ENCODE results near the gene IL23R. TPM values are rescaled to one million over a fixed set of nuclear protein-coding genes. Genes with fewer than 3 reads are reported as not detected.

IL23R gene
- total RNA-seq, 1 experiment from 2014 or later, result not detected

- H2BK5ac ChIP-seq (ENCODE audit: insufficient read length, low read length), result no peak overlapping the region
- no peak overlapping the region for H3K4me2 ChIP-seq (ENCODE audit: insufficient read depth, insufficient read length, low read length)
- H4K91ac ChIP-seq (ENCODE audit: insufficient read length, low read depth, low read length), result no peak overlapping the region
- no peak overlapping the region for H2AFZ ChIP-seq (ENCODE audit: low read length)
- H2BK15ac ChIP-seq (ENCODE audit: low read depth, low read length), result no peak overlapping the region
- Mint-ChIP-seq H3K27me3 (ENCODE audit: low read depth) (no peaks in the 10 kb centered on the region), H3K27ac (no peak overlapping the region), H3K4me1 (no peaks in the 10 kb centered on the region), H3K9me3 (peaks cover 0 to 5% of the 10 kb centered on the region in 2 experiments; a peak in 2 of 5 replicates), H3K4me3 (no peak overlapping the region), H3K36me3 (ENCODE audit: insufficient read depth in 1 of 3, low read depth in 3 of 3) (peaks cover 0 to 4% (median 0%) of the 10 kb centered on the region in 3 experiments; a peak in 1 of 7 replicates)
- H4K5ac ChIP-seq (ENCODE audit: insufficient read length, low read depth, low read length), result no peak overlapping the region
- H3K4ac ChIP-seq (ENCODE audit: low read depth, low read length), result no peak overlapping the region
- H3K27ac ChIP-seq (ENCODE audit: insufficient read length, low read depth, low read length), result no peak overlapping the region
- no peaks in the 10 kb centered on the region for H4K20me1 ChIP-seq (ENCODE audit: control insufficient read depth, insufficient read depth, insufficient read length)
- no peaks in the 10 kb centered on the region for H3K4me1 ChIP-seq (ENCODE audit: insufficient read depth, low read length)
- H3K9ac ChIP-seq (ENCODE audit: extremely low read depth, insufficient read length, low read length), result no peak overlapping the region
- no peaks in the 10 kb centered on the region for H3K27me3 ChIP-seq (ENCODE audit: insufficient read depth, low read length)
- H3K79me2 ChIP-seq (ENCODE audit: insufficient read depth, low read length), result no peaks in the 10 kb centered on the region
- H3K14ac ChIP-seq (ENCODE audit: insufficient read depth, low read length), result no peak overlapping the region
- no peak overlapping the region for H2BK120ac ChIP-seq (ENCODE audit: low read depth, low read length, poor library complexity, severe bottlenecking)
- H3K23ac ChIP-seq (ENCODE audit: insufficient read length, low read depth, low read length), result no peak overlapping the region
- DNase-seq, result no peak
- H2BK12ac ChIP-seq (ENCODE audit: insufficient read length, low read depth, low read length), result no peak overlapping the region
- no peak overlapping the region for H2AK5ac ChIP-seq (ENCODE audit: insufficient read length, low read length)
- no peak overlapping the region for H3K18ac ChIP-seq (ENCODE audit: insufficient read length, low read depth, low read length)
- H3K79me1 ChIP-seq (ENCODE audit: insufficient read depth, low read depth, low read length, poor library complexity, severe bottlenecking), result no peaks in the 10 kb centered on the region
- H3T11ph ChIP-seq (ENCODE audit: low read length), result no peak overlapping the region
- no peak overlapping the region for H4K8ac ChIP-seq (replicated peaks; ENCODE audit: insufficient read length, low read depth, low read length)
- H2BK20ac ChIP-seq (ENCODE audit: low read depth, low read length, poor library complexity, severe bottlenecking), result no peak overlapping the region
- no peak for TF ChIP-seq CTCF (conservative IDR thresholded peaks at IDR 0.05)
- H3K56ac ChIP-seq (ENCODE audit: insufficient read length, low read depth, low read length), result no peak overlapping the region
- no peaks in the 10 kb centered on the region for H3K23me2 ChIP-seq (ENCODE audit: insufficient read length, low read depth, low read length, poor library complexity, severe bottlenecking)
- H3K9me3 ChIP-seq (ENCODE audit: control insufficient read depth, low read depth, low read length), result no peaks in the 10 kb centered on the region
These were observed 48.1 kb upstream of the IL23R start for GRCh38 chr1:67118191-67118590.

Data from H9 (cell line).